Stimulated activated CD4-positive, alpha-beta T cell treated with anti-CD3 and anti-CD28 coated beads, TNF-alpha, amount 100 ng/mL, for 1 hour (primary cell): ENCODE results near the gene ZNF580.

ENCODE experiments used
- DNase-seq, 3 donors: peaks; one replicate each; pipeline ENCODE4 v3.0.0-alpha.2; 2020; ENCODE audit warnings: low read depth in 3 of 3, low spot score in 1 of 3

ZNF580 gene

DNA sequence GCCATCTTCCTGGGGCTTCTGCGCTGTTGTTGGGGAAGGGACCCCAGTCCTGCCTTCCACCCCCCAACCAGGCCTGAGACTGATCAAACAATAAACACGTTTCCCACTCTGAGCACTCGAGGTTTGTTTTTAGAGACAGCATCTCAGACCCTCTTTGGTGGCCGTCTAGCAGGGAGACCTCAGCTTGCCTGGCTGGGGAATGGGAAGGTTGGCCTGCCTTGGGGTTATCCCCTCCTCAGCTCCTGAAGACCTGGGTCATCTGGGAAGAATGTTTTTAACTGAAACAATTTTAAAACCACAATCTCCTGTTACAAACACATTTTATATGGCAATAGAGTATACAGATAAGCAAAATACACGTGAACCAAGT is 4.7 kb downstream of the ZNF580 start:
- DNase-seq: no peak

DNA sequence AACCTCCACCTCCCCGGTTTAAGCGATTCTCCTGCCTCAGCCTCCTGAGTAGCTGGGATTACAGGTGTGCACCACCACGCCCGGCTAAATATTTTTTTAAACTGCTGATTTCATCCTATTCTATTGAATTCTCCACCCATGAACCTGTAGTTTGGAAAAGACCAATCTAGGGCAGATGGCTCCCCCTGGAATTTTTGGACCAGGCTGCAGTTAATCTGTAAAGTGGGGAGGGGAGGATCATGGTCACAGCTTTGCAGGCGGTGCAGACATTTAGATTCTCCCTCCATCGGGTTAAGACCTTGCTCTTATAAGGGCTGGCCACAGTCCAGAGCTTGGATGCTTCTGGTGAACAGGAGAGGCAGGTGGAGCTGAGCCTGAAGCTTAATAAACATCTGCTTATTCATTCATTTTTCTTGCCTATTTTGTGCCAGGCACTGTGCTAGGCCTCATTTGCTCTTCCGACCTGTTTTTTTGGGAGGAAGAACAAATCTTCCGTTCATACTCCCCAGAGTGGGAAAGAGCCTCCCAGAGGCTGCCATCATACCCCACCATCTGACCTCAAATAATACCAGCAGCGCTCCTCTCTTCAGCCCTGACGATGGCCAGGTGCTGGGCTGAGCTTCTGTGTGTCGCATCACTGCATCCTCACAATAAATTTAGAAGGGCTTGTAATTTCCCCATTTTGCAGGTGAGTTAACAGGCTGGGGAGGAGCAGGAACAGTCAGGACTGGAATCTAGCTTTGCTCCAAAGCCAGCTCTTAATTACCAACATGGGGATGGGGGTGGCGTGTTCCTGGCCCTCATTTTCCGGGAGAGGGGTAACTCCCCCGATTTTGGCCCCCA is 6.3 kb downstream of the ZNF580 start:
- DNase-seq: no peak

DNA sequence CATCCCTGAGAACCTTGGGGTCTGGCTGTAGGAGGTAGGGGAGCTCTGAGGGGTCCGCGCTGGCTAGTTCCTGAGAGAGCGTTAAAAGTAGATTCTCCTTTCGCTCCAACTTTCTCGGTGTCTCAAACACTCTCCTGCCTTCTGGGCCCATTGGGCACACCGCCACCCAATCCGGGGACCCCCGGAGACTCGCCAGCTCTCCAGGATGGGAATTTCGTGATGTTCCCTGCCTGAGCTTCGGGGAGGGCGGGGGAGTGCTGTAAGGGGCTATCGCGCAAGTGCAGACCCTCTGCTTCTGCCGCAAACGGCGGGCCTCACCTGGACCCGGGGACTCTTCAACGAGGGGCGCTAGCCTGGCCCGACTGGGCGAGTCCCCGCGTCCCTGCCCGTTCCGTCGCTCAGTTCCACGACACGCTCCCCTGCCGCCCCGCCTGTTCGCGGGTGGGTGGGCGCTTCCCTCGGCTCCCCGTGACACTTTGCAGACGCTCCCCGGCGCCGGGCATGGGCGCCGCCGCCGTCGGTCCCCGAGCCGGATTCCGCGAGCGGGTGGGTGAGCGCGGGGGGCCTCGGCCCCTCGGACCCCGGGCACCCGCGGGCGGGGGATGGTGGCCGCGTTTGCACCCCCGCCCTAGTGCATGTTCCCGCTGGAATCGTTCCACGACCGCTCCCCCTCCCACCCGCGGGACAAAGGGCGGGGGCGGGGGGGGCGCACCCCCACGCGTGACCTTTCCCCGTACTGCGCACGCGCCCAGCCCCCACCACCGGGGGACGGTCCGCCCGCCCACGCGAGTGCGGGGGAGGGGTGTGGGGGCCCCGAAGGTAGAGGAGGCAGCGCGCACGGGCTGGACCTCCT is 7.2 kb downstream of the ZNF580 start, which contains the start of gene CCDC106:
Gene CCDC106, plus strand, starts transcription at position 481 of the 853 bp plus-strand sequence. CDS start 835 bp downstream, outside the sequence.
- DNase-seq: no peak

DNA sequence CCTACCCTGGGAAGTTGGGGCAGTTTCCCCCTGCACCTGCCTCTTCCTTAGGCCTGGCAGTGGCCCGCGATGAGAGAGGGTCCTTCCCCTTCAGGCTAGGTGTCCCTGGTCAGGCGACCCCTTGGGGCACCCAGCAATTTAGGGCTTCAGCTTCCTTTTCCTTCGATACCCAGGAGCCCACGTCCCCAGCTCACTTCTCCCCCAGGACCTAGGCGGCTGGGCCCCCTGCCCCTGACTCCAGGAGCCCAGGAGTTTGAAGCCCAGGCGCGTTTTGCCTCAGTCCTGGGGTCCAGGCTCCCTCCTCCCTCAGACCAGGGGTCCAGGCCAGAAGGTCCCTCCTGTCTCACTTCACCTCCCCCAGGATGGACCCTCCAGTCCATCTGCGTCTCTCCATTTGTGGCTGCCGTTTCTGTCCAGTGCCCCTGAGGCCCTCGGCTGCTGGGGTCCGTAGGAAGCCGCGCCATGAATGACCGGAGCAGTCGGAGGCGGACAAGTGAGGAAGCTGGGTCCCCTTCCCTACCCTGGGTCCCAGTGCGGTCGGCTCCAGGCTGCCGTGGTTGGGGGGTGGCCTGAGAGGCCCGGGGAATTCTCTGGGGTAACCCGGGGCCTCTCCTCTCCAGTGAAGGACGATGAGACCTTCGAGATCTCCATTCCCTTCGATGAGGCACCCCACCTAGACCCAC is 7.9 kb downstream of the ZNF580 start:
- no peak for DNase-seq

DNA sequence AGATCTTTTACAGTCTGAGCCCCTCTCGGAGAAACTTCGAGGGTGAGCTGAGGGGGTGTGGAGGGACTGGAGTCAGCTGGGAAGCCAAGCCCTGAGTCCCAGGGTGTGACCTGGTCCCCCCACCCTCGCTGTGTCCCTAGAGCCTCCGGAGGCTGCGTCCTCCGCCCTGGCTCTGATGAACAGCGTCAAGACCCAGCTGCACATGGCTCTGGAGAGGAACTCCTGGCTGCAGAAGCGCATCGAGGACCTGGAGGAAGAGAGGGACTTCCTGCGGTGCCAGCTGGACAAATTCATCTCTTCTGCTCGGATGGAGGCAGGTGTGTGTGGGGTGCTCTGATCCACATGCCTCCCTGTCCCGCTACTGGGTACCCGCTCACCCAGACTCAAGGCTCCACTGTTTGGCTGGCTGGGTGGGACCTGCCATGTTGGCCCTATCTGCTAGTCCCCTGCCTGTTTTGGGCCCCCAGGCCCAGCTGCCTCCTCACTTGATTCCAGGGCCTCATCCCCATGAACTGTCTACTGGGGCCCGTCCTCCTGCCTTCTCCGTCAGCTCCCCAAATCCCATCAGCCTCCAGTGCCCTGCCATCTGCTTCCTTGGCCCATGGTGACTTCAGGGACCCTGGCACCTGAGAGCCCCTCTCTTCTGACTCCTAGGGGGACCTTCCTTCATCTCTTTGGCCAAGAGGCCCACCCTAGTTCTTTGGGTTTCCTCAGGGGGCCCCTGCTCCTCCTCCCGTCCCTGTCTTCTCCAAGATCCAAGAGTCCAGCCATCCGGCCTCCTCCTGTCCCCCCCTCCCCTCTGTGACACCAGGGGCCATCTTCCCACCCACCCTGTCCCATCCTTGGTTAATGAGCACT is 8.7 kb downstream of the ZNF580 start:
- no peak for DNase-seq

DNA sequence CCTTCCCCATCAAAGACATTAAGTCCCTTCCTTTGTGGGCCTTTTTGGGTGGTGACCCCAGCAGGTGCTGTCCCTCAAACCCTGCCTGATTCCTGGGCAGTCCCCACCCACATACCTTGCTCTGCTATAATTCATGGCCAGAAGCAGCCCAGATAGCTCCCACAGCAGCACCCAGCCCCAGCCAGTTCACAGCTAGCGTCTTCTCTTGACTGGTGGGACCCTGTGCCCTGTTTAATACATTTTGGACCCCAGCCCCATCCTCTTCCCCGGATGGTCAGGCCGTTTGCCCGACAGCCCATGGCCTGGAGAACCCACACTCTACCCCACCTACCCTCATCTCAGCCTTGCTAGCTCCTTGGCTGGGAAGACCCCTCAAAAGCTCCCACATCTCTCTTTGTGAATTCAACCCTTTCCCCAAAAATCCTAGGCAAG is 9.3 kb downstream of the ZNF580 start:
- DNase-seq: no peak

DNA sequence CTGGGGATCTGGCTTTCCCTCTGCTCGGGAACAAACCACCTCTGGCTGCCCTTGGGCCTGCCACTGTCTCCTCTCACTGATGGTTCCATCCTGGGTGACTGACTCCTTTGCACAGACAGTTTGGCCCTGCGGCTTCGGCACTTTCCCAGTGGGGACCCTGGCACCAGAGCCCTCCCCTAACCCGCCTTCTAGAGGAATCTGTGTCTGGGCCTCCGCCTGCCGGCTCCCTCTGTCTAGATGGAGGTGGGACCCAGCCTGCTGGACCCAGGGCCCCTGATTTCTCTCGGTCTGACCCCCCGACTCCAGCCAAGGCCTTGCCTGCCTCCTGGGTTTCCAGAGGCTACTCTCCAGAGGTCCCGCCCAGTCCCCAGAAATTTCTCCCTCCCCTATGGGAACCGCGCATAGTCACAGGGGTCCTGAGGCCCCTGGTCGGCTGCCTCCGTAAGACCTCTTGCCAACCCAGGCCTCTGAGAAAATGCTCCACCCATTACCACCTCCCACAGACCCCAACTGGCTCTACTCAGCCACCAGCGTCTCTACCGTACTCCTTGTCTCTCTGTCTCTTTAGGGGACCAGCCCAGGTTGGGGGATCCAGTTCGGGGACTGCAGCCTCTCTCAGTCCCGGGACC is 9.9 kb downstream of the ZNF580 start:
- no peak for DNase-seq

DNA sequence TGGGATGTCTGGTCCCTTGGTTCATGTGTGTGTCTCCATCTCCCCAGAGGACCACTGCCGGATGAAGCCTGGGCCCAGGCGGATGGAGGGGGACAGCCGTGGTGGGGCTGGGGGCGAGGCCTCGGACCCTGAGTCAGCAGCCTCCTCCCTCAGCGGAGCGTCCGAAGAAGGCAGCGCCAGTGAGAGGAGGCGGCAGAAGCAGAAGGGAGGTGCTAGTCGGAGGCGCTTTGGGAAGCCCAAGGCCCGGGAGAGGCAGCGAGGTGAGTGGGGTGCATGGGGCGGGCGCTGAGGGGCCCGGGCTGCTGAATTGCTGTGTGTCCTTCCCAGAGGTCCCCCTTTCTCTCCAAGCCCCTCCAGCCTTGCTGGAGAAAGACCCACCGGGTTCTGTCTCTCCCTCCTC is 10.4 kb downstream of the ZNF580 start:
- no peak for DNase-seq

DNA sequence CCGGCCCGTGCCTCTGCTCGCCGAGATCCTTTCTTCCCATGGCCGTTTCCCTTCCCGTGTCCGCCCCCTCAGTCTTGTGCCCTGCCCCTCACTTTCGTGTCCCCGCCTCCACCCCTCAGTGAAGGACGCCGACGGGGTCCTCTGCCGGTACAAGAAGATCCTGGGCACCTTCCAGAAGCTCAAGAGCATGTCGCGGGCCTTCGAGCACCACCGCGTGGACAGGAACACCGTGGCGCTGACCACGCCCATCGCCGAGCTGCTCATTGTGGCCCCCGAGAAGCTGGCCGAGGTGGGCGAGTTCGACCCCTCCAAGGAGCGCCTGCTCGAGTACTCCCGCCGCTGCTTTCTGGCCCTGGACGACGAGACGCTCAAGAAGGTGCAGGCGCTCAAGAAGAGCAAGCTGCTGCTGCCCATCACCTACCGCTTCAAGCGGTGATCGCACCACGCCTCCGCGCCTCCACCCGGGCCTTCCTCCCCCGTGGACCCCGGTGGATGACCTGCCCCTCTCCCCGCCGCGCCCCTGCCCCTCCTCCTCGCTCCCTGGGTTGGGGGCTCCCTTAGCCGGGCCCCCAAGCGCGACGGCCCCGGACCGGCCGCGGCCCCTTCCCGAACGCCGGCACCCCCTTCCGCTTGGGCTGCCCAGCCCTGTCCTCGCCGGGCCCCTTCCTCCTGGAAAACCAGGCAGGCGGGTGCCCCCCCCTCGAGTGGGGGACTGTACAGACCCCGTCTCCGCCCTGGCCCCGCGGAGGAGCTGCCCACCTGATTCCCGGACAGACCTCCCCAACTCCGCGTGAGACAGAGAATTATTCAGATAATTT is 11.7 kb downstream of the ZNF580 start:
- no peak for DNase-seq

DNA sequence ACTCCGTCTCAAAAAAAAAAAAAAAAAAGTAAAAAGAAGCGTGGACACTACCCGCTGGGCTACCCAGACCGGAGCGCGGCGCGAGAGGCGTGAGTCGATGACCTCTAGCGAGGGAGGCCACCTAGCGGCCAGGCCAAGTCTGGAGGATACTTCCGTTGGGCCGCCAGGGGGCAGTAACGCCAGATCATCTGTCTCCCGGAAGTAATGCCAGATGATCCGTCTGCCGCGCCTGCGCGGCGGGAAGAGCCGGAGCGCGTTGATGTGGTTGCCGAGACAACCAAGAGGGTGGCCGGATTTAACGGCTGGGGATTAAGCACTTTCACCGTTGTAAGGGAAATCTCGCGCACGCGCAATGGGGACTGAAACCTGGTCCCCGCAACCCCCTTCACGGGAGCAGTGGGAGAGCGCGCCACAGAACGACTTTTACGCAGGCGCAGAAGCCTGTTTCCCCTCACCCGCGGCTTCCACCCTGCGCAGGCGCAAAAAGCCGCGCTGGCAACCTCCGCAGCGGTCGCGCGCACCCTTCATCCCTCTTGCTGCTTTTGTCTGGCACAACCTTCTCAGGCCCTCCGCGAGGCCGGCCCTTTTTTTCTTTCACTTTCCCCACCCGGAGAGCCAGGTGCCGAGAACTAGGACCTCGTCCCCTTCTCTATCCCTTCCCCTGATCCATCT is 13.0 kb downstream of the ZNF580 start:
- peak; percentile 97 to 100 (median 99) for DNase-seq

DNA sequence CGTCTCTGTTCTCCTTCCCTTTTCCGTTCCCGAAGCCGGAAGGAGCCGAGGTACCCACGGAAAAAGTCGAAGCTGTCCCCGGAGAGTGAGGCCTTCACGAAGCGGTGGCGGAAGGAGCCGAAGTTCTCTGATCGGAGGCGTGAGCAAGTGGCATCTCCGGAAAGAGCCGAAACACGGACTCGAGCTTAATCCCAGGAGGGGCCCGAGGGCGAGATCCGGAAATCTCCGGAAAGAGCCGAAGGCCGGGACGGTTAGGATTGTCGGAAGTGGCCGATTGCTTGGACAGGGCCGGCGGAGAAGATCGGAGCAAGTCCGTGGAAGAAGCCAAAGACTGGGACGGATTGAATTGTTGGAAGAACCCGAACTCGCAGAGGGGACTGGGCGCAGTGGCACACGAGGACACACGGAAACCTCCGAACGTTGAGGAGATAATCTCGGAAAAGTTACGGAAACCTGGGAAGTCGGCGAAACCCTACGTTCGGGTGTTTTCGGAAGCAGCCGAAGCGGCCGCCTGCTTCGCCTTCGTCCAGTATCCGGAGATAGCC is 13.6 kb downstream of the ZNF580 start:
- peak; percentile 96 to 98 (median 97) for DNase-seq

DNA sequence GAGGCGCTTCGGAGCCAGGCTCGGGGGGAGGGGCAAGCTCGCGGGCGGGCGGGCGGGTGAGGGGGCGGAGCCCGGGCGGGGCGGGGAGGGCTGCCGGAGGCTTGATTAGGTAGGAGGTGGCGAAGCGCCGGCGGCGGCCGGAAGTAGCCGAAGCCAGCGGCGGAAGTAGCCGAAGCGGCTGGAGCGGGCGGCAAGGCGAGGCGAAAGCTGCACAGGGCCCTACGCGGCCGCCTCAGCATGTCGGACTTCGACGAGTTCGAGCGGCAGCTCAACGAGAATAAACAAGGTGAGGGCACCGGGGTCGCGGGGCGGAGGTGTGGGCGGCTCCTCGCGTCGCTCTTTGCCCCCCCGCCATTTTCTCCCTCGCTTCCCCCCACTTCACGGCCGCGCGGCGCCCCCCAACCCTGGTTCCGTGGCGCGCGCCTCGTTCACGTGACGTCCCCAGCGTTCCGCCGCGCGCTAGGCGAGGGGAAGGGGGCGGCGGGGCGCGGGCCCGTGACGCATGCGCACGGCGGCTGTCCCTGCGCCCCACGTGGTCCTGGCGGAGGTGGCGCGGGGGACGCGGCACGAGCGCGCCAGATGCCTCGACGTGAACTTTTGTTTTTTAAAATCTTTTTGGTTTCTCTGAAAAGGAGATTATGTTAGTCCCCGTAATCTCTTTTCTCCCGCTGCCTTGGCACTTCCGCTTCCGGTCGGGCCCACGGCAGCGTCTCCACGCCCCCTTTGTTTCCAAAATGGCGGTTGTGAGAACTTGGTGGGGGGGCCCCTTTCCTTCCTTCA is 14.3 kb downstream of the ZNF580 start, which contains the start of gene U2AF2:
Gene U2AF2, plus strand, starts transcription at position 168 of the 780 bp plus-strand sequence. Its CDS starts 70 bp downstream, at position 238.
- DNase-seq: peak; percentile 95 to 98 (median 95)

DNA sequence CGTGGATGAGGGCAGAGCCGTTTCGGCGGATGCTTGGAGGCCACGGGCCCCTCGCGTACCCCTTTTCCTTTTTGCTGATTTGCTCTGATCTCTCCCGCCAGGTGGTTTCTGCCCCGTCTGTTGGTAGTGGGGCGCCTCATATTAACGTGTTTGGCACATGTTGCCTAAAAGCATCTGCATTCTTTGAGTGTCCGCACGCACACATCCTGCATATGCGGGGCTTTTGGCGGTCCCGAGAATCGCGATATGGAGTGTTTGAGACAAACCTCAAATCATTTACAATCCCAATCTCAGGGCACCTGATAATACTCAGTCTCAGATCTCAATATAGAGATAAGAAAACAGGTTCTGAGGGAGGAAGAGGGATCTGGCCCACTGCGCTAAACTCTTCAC is 14.8 kb downstream of the ZNF580 start:
- no peak for DNase-seq

DNA sequence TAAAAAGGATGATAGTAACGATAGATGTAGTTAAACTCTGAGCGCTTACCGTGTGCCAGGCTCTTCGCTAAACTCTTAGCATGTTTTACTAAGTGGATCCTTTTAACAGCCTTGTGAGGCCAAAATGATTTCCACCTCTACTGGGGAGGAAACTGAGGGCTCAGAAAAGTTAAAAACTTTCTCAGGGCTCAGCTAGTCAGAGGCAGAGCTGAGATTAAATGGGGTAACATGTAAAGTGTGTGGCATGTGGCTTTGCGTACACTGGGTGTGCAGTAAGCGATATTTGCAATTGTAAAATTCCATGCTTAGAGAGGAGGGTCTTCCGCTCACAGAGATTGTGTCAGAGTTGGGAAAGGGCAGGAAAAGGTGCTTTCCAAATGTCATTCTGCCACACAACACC is 15.8 kb downstream of the ZNF580 start:
- DNase-seq: no peak

DNA sequence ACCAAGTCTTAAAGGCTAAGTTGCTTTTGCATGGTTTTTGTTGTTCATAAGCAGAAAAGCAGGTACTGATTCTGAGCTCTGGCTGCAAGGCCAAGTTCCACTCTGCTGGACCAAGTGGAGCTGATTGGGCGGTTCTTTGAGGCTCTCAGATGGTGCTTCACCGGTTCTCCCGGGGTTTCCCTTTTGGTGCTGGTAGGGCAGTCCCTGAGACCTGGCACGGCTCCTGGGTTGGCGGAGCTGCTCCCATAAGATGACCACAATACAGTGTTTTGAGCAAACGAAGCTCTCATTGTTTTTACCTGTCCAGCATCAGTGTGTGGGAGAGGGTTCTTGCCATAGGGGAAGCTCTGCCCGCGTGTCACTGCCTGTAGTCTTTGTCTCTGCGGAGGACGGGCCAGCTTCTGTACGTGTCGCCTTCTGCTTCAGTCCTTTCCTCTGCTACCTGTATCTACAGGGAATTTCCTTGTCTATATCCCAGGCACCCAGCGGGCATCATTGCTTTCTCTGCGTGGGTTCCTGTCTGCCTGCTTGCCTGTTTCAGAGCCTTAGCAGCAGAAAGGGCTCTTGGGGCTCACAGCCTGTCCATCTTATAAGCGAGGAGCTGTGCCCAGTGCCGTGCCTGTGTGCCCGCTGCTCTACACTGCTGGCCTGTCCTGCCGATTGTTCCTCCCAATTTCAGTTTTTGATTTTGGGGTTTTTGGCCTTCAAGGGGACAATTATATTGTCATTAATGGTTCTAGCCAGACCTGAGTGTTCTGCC is 16.4 kb downstream of the ZNF580 start:
- no peak for DNase-seq

DNA sequence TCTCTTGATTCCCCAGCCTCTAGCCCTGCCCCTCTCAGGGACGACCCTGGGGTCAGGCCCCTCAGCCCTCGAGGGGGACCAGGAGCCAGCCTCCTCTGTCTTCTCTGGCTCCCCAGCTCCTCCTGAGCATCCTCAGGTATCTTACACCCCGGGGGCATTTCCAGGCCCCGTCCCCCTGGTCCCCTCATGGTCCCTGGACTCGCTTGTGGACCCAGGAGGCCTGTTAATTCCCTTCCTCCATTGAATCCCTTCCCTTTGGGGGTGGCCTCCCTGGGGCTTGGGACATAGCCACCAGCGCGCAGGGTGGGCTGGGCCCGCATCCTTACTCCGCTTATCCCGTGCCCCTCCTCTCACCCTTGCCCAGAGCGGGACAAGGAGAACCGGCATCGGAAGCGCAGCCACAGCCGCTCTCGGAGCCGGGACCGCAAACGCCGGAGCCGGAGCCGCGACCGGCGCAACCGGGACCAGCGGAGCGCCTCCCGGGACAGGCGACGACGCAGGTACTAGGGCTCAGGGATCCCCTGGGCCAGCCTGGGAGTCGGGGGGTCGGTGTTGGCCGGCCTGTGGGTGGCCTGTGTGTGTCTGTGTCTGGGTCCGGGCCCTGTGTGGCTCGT is 18.2 kb downstream of the ZNF580 start:
- DNase-seq: no peak
